ENCODE measurements around the gene KIF16B. TPM values are rescaled to one million over a fixed set of nuclear protein-coding genes. Genes with fewer than 3 reads are reported as not detected.

The KIF16B gene
- total and polyA plus RNA-seq, 2 experiments from 2014 or later: 8.2 to 26.5 TPM

DNA sequence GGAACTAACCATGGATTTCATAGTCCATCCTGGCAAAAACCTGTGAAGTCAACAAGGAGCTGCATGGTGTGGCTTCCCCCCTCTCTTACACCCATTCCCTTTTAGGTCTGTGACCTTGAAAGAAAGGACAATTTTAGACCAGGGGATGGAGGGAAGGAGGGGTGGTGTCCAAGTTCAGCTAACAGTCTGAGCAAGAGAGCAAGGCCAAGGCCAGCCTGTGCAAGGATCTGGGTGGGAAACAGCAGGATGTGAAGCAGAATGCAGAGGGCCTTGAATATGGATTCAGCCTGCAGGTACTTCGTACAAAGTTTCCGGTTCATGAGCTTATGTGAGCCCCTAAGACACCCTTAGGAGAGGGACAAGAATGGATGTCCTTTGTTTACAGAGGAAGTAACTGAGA lies 293.0 kb downstream of the KIF16B start:
- no peak overlapping the region for H3K4me3 ChIP-seq
- no peaks in the 10 kb centered on the region for H3K9me3 ChIP-seq (ENCODE audit: low read depth)
- H3K4me1 ChIP-seq (ENCODE audit: low read depth): no peaks in the 10 kb centered on the region
- TF ChIP-seq, protein P1, sequence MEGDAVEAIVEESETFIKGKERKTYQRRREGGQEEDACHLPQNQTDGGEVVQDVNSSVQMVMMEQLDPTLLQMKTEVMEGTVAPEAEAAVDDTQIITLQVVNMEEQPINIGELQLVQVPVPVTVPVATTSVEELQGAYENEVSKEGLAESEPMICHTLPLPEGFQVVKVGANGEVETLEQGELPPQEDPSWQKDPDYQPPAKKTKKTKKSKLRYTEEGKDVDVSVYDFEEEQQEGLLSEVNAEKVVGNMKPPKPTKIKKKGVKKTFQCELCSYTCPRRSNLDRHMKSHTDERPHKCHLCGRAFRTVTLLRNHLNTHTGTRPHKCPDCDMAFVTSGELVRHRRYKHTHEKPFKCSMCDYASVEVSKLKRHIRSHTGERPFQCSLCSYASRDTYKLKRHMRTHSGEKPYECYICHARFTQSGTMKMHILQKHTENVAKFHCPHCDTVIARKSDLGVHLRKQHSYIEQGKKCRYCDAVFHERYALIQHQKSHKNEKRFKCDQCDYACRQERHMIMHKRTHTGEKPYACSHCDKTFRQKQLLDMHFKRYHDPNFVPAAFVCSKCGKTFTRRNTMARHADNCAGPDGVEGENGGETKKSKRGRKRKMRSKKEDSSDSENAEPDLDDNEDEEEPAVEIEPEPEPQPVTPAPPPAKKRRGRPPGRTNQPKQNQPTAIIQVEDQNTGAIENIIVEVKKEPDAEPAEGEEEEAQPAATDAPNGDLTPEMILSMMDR (IDR thresholded peaks at IDR 0.05; ENCODE audit: low read depth, low read length): no peak
- no peaks in the 10 kb centered on the region for H3K36me3 ChIP-seq
- no peak overlapping the region for H3K27ac ChIP-seq
- no peaks in the 10 kb centered on the region for H3K27me3 ChIP-seq
- DNase-seq (ENCODE audit: low read depth in 1 of 2, low spot score in 1 of 2): no peak

DNA sequence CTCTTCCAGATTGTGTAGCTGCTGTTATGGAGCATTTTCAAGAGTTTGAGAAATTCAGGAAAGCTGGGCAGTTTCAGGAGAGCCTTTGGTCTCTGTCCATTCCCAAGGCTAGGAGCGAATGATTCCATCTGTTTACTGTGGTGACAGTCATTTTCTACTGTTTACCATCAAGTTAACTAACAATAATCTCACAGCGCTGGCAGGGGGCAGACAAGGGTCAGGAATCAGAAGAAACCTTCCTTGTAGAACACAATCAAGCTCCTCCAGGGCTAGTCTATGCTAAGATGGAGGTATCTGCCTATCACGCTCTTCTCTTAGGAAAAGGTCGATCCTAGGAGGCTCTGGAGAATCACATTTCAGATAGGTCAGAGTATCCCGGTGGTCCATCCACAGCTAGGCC lies 293.9 kb downstream of the KIF16B start:
- H3K27me3 ChIP-seq: no peaks in the 10 kb centered on the region
- H3K27ac ChIP-seq: no peak overlapping the region
- H3K4me1 ChIP-seq (ENCODE audit: low read depth): no peaks in the 10 kb centered on the region
- no peaks in the 10 kb centered on the region for H3K36me3 ChIP-seq
- TF ChIP-seq, protein P1 (IDR thresholded peaks at IDR 0.05; ENCODE audit: low read depth, low read length): no peak
- DNase-seq (ENCODE audit: low read depth in 1 of 2, low spot score in 1 of 2): no peak
- no peaks in the 10 kb centered on the region for H3K9me3 ChIP-seq (ENCODE audit: low read depth)
- no peak overlapping the region for H3K4me3 ChIP-seq

DNA sequence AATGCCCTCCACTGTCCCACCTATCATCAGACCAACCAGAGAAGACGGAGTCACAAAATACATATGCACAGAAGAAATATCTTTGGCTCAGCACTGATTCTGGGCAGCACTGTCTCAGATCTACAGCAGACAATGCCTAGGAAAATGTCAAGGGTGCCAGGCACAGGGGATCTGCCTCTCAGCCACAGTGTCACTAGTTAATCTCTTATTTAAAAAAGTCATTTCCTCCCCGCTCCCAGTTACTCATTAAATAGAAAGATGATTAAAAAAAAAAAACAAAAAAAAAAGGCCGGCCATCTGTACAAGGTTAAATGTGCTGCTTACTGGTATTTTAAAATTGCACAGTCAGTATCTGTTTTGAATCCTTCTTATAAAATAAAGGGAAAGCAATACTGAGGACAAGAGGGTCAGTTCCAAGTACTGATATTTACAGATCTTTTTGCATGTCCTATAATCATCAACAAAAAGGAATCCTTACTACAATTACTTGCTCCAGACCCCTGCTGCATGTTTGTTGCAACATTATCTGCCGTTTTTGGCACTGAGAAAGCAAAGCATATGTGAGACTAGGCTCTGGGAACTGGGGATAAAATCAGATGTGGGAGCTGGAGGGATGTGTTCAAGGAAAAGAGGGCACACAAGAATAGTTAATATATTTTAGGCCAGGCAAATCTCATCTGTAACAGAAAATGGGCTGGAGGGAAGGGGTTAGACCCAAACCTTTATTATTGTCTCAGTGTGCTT lies 299.3 kb downstream of the KIF16B start:
- no peak for DNase-seq (ENCODE audit: low read depth in 1 of 2, low spot score in 1 of 2)
- H3K9me3 ChIP-seq (ENCODE audit: low read depth): no peaks in the 10 kb centered on the region
- no peaks in the 10 kb centered on the region for H3K27me3 ChIP-seq
- H3K4me3 ChIP-seq: no peak overlapping the region
- TF ChIP-seq, protein P1 (IDR thresholded peaks at IDR 0.05; ENCODE audit: low read depth, low read length): no peak
- H3K4me1 ChIP-seq (ENCODE audit: low read depth): no peaks in the 10 kb centered on the region
- H3K36me3 ChIP-seq: no peaks in the 10 kb centered on the region
- no peak overlapping the region for H3K27ac ChIP-seq

DNA sequence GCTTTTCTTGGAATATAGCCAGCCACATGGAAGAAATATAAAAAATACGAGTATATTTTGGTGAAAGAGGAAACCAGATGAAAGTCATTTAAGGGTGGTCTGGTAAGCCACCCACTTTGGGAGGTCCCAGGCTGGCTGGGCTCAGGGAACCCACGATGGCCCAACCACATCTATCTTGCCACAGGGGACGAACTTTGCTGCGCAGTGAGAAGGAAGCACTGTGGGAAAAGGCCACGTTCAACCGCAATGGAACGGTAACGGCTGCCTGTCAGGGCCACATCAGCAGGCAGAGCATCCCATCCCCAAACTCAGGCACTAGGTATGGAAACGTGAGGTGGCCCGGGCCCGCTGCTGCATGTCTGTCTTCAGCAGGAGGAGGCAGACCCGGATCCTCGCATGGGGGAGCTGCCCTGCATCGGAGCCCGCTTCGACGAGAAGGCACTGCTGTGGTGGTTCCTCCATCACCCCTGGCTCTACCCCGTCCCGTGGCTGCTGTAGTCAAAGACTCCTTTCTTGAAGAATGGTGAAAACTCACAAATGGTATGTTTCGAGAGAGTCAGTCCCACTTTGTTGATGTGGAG lies 300.4 kb downstream of the KIF16B start:
- TF ChIP-seq, protein P1 (IDR thresholded peaks at IDR 0.05; ENCODE audit: low read depth, low read length): no peak
- DNase-seq (ENCODE audit: low read depth in 1 of 2, low spot score in 1 of 2): no peak
- Histone ChIP-seq H3K4me3 (no peak overlapping the region), H3K27me3 (no peaks in the 10 kb centered on the region), H3K9me3 (ENCODE audit: low read depth) (no peaks in the 10 kb centered on the region), H3K4me1 (ENCODE audit: low read depth) (no peaks in the 10 kb centered on the region), H3K36me3 (no peaks in the 10 kb centered on the region), H3K27ac (no peak overlapping the region)

DNA sequence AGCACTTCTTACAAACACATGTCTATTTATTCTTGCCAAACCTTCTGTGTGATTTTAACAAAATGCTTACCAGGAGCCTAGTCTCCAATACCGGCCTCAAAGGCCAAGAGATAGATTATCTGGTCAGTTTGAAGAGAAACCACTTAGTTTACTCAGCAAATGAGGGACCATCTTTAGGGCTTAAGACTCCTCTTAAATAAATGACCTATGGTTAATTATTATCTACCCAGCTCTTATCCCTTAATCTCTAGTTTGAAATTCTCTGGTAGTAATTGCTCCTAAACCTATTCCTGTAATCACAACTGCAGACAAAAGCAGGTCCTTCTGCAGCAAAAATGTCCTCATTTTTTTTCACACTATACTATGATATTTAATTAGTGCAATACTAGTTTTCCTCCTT lies 301.8 kb downstream of the KIF16B start:
- no peaks in the 10 kb centered on the region for H3K36me3 ChIP-seq
- TF ChIP-seq, protein P1 (IDR thresholded peaks at IDR 0.05; ENCODE audit: low read depth, low read length): no peak
- no peak overlapping the region for H3K27ac ChIP-seq
- no peaks in the 10 kb centered on the region for H3K4me1 ChIP-seq (ENCODE audit: low read depth)
- H3K27me3 ChIP-seq: no peaks in the 10 kb centered on the region
- no peak for DNase-seq (ENCODE audit: low read depth in 1 of 2, low spot score in 1 of 2)
- no peaks in the 10 kb centered on the region for H3K9me3 ChIP-seq (ENCODE audit: low read depth)
- no peak overlapping the region for H3K4me3 ChIP-seq
